CD4-positive, alpha-beta T cell (primary cell): ENCODE measurements around the gene BPIFB1. TPM values are rescaled to one million over a fixed set of nuclear protein-coding genes. Genes with fewer than 3 reads are reported as not detected.

Experiments
- ATAC-seq: fragments of 200-7000 bp; cut with Tn5 transposase; one replicate; pipeline ENCODE4 v1.10.0; 2022; ENCODE audit warnings: mild to moderate bottlenecking; ENCODE audit not compliant: poor library complexity
- CTCF ChIA-PET: fragments of 350-600 bp; sonication (Branson Sonifier 250); formaldehyde crosslinking; loops from one replicate; lab custom pipeline; 2021; ENCODE audit warnings: antibody characterized with exemption, inconsistent platforms; lab: Charles Lee
- POLR2A ChIA-PET: fragments of 350-600 bp; sonication (Branson Sonifier 250); formaldehyde crosslinking; loops from one replicate; lab custom pipeline; 2021; ENCODE audit warnings: antibody characterized with exemption, inconsistent platforms; lab: Charles Lee
- DNase-seq, 14 experiments: peaks; one replicate each; pipeline ENCODE4 v3.0.0-alpha.2; 2013 to 2020; ENCODE audit warnings: mixed read lengths in 2 of 14
- H3K27ac ChIP-seq, 2 donors: one replicate each; pipeline versions ENCODE4 v1.5.1 to v1.7.0; 2013; ENCODE audit warnings: low read length in 2 of 2, low read depth in 1 of 2, mild to moderate bottlenecking in 1 of 2
- H3K27me3 ChIP-seq, 2 experiments: 1 replicate in 1 of 2; 2 replicates in 1 of 2; pipeline versions ENCODE4 v1.6.1 to v1.7.0; 2013; ENCODE audit warnings: low read length in 2 of 2, control low read depth in 1 of 2, mild to moderate bottlenecking in 1 of 2, moderate library complexity in 1 of 2; ENCODE audit not compliant: insufficient read depth in 2 of 2, control insufficient read depth in 1 of 2
- H3K36me3 ChIP-seq: one replicate; pipeline ENCODE4 v1.6.1; 2013; ENCODE audit warnings: low read length, control low read depth; ENCODE audit not compliant: insufficient read depth
- H3K4me1 ChIP-seq: one replicate; pipeline ENCODE4 v1.6.1; 2013; ENCODE audit warnings: low read length, control low read depth; ENCODE audit not compliant: insufficient read depth
- H3K4me3 ChIP-seq: one replicate; pipeline ENCODE4 v1.5.1; 2013; ENCODE audit warnings: mild to moderate bottlenecking, low read length, moderate library complexity
- H3K9me3 ChIP-seq, 2 experiments: 1 replicate in 1 of 2; 2 replicates in 1 of 2; pipeline versions ENCODE4 v1.6.1 to v1.7.0; 2013; ENCODE audit warnings: low read length in 2 of 2, mild to moderate bottlenecking in 2 of 2, control low read depth in 1 of 2, moderate library complexity in 1 of 2; ENCODE audit not compliant: control insufficient read depth in 1 of 2, insufficient read depth in 1 of 2
- H3K27ac Mint-ChIP-seq: one replicate; pipeline ENCODE4 v1.8.0; 2020; ENCODE audit warnings: mixed read lengths
- H3K27me3 Mint-ChIP-seq: one replicate; pipeline ENCODE4 v1.8.0; 2021; ENCODE audit warnings: mixed read lengths
- H3K36me3 Mint-ChIP-seq: one replicate; pipeline ENCODE4 v1.8.0; 2021; ENCODE audit warnings: low read depth, mixed read lengths
- H3K4me1 Mint-ChIP-seq: one replicate; pipeline ENCODE4 v1.8.0; 2021; ENCODE audit warnings: low read depth, mixed read lengths
- H3K4me3 Mint-ChIP-seq: one replicate; pipeline ENCODE4 v1.8.0; 2020; ENCODE audit warnings: mild to moderate bottlenecking, mixed read lengths
- H3K9me3 Mint-ChIP-seq: one replicate; pipeline ENCODE4 v1.8.0; 2020; ENCODE audit warnings: mixed read lengths
- intact Hi-C, 2 experiments: fragments of 100-400 bp; cut with DNase I in 1 of 2; cut with micrococcal nuclease in 1 of 2; formaldehyde crosslinking; loops; one replicate each; pipeline versions ENCODE4 v1.15.1 to v1.9.0; 2023 to 2025; cut with DNase I, micrococcal nuclease
- total RNA-seq, 174 experiments: library from RNA in 2 of 174; stranded (reverse) in 2 of 174; gene quantifications; one replicate each; pipeline ENCODE4 v1.2.3 and lab custom pipeline; 2021 to 2026
- TF ChIP-seq, protein P1 (sequence below): fragments of 200-600 bp; IDR thresholded peaks from one replicate; pipeline ENCODE4 v1.8.0; 2022; ENCODE audit warnings: antibody characterized with exemption, mild to moderate bottlenecking

BPIFB1 gene
- total RNA-seq, 2 experiments from 2014 or later = not detected

DNA sequence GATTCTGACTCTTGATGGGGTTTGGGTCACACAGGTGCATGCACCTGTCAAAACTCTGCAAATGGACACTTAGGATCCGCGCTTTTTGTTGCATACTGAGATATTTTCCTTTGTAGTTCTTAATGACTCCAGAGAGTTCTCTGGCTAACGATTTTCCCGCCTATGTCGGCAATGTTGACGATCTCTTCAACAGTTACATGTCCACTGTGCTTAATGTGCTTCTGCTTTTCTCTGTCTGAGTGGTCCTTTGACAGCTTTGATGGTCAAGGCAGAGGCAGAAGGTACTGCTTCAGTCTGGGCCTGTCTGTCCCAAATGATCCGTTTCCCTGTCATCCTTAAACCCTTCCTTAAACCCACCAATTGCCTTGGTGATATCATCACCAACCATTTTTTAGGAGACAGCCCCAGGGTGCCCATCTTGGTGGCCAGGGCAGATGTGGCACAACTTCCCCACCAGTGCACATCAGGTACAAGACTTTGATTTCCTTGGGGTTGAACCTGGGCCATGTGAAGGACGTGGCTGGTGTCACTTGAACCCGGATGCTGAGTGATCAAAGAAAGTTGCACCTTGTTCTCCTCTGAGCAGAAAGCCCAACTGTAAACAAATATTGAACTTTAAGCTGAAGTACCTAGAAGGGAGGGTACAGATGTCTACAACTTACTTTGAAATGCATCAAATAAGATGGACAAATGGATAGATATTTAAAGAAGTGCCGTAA lies 10.7 kb upstream of the BPIFB1 start:
- Mint-ChIP-seq H3K36me3 (no peaks in the 10 kb centered on the region), H3K27ac (no peak overlapping the region), H3K4me1 (no peaks in the 10 kb centered on the region), H3K4me3 (no peak overlapping the region), H3K27me3 (peaks cover 26% of the 10 kb centered on the region), H3K9me3 (no peaks in the 10 kb centered on the region)
- Histone ChIP-seq H3K4me1 (no peaks in the 10 kb centered on the region), H3K36me3 (no peaks in the 10 kb centered on the region), H3K9me3 (no peaks in the 10 kb centered on the region), H3K27me3 (peaks cover 0 to 3% of the 10 kb centered on the region in 2 experiments), H3K27ac (no peak overlapping the region), H3K4me3 (no peak overlapping the region)
- intact Hi-C loops = no loop called here
- ATAC-seq (no peak), DNase-seq (no peak)
- TF ChIP-seq, protein P1, sequence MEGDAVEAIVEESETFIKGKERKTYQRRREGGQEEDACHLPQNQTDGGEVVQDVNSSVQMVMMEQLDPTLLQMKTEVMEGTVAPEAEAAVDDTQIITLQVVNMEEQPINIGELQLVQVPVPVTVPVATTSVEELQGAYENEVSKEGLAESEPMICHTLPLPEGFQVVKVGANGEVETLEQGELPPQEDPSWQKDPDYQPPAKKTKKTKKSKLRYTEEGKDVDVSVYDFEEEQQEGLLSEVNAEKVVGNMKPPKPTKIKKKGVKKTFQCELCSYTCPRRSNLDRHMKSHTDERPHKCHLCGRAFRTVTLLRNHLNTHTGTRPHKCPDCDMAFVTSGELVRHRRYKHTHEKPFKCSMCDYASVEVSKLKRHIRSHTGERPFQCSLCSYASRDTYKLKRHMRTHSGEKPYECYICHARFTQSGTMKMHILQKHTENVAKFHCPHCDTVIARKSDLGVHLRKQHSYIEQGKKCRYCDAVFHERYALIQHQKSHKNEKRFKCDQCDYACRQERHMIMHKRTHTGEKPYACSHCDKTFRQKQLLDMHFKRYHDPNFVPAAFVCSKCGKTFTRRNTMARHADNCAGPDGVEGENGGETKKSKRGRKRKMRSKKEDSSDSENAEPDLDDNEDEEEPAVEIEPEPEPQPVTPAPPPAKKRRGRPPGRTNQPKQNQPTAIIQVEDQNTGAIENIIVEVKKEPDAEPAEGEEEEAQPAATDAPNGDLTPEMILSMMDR = no peak
- ChIA-PET CTCF (no interaction called here), POLR2A (no interaction called here)

DNA sequence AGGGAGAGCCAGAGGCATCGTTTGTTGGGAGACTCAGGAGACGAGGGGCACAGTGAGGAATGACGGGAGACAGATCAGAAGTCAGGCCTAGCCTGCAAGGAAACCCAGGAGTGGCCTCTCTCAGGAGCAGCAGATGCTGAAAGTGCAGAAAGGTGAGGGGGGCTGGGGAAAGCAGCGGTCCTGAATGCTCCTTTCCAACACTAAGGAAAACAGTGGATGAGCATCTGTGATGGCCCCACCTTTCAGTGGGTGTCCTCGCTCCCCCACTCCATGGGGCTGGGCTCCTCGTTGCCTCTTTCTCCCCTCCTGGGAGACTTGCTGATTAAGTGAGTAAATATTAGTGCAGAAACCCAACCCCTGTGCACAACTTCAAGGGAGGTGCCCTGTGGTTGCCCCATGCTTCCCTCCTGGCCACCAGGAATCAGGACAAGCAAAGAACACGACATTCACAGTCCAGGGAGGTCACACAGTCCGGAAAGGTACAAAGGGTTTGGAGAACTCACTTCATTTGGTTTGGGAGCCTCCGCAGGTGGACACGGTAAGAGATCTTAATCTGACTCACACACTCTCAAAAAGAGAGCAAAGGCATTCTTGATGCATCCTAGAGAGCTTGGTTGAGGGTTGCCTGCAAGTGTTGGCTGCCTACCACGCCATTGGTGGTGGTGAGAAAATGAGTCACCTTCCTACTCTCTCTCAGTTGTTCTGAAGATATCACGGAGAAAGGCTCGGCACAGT lies 9.7 kb upstream of the BPIFB1 start:
- no peak for ATAC-seq
- CTCF ChIA-PET = no interaction called here
- TF ChIP-seq, protein P1 = no peak
- POLR2A ChIA-PET = no interaction called here
- DNase-seq = no peak
- Histone ChIP-seq H3K36me3 (no peaks in the 10 kb centered on the region), H3K4me3 (no peak overlapping the region), H3K27me3 (no peaks in the 10 kb centered on the region), H3K9me3 (no peaks in the 10 kb centered on the region), H3K27ac (no peak overlapping the region), H3K4me1 (no peaks in the 10 kb centered on the region)
- Mint-ChIP-seq H3K4me3 (no peak overlapping the region), H3K27me3 (peaks cover 19% of the 10 kb centered on the region), H3K27ac (no peak overlapping the region), H3K4me1 (no peaks in the 10 kb centered on the region), H3K9me3 (no peaks in the 10 kb centered on the region), H3K36me3 (no peaks in the 10 kb centered on the region)
- intact Hi-C loops = no loop called here

DNA sequence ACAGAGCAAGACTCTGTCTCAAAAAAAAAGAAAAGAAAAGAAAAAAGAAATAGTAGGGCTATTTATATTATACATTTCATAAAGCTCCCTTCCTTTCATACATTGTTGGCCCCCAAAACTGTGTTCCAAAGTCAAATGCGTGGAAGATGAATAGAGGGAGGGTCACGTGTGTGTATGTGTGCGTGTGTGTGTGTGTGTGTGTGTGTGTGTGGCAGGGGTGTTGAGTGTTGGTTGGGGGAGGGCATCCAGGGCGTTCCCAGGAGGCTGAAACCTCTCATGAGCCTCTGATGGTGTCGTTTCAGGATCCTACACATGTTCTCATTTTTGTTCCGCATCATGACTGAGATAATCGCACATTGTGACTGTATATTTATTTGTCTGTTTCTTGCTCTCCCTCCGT lies 7.8 kb upstream of the BPIFB1 start:
- POLR2A ChIA-PET = no interaction called here

More for the DNA sequence above, 7.8 kb upstream of the BPIFB1 start:
- peaks cover 10% of the 10 kb centered on the region for H3K27me3 Mint-ChIP-seq
- H3K4me1 ChIP-seq = no peaks in the 10 kb centered on the region
- H3K27ac ChIP-seq = no peak overlapping the region
- H3K27me3 ChIP-seq = no peaks in the 10 kb centered on the region
- H3K4me1 Mint-ChIP-seq = no peaks in the 10 kb centered on the region
- TF ChIP-seq, protein P1 = no peak
- no peak overlapping the region for H3K4me3 ChIP-seq
- no peaks in the 10 kb centered on the region for H3K36me3 ChIP-seq
- intact Hi-C loops = no loop called here
- DNase-seq (no peak), ATAC-seq (no peak)
- H3K9me3 Mint-ChIP-seq = no peaks in the 10 kb centered on the region
- no peak overlapping the region for H3K4me3 Mint-ChIP-seq
- H3K36me3 Mint-ChIP-seq = no peaks in the 10 kb centered on the region
- H3K9me3 ChIP-seq = no peaks in the 10 kb centered on the region
- no peak overlapping the region for H3K27ac Mint-ChIP-seq
- CTCF ChIA-PET = no interaction called here
